SK-N-DZ (cell line): Measurements from ENCODE around the gene ZNF79.
"Not testable (repeated sequence)": the region's sequence is repeated elsewhere in the genome, so short reads cannot be mapped to it uniquely, and the experiment has no call there.

Source experiments
- DNase-seq: peaks from one replicate; pipeline ENCODE4 v3.0.0-alpha.2; 2015; ENCODE audit warnings: low spot score

Gene ZNF79

GRCh38 chr9:127455324-127455992, 31.3 kb downstream of the ZNF79 start:
- no peak for DNase-seq

- no peak for DNase-seq
Measured at GRCh38 chr9:127457191-127457878, 33.2 kb downstream of the ZNF79 start.

- no peak for DNase-seq
Measured at GRCh38 chr9:127458921-127459320, 34.7 kb downstream of the ZNF79 start.

- DNase-seq = peak; percentile 63
Measured at GRCh38 chr9:127463382-127463781, 39.2 kb downstream of the ZNF79 start.

- DNase-seq = peak; percentile 57
Measured at GRCh38 chr9:127463911-127464310, 39.7 kb downstream of the ZNF79 start.

- not testable (repeated sequence) for DNase-seq
Measured at GRCh38 chr9:127466407-127466917, 42.3 kb downstream of the ZNF79 start.

GRCh38 chr9:127467621-127468020, 43.4 kb downstream of the ZNF79 start:
- DNase-seq = no peak

- DNase-seq = no peak
Measured at GRCh38 chr9:127470662-127471061, 46.5 kb downstream of the ZNF79 start.

GRCh38 chr9:127473501-127473900, 49.3 kb downstream of the ZNF79 start:
- DNase-seq = no peak

GRCh38 chr9:127473932-127474331, 49.8 kb downstream of the ZNF79 start:
- DNase-seq = no peak

GRCh38 chr9:127474592-127474991, 50.4 kb downstream of the ZNF79 start:
- DNase-seq = no peak

- DNase-seq = no peak
Measured at GRCh38 chr9:127479507-127480081, 55.4 kb downstream of the ZNF79 start.

GRCh38 chr9:127482662-127483061, 58.5 kb downstream of the ZNF79 start:
- no peak for DNase-seq

- no peak for DNase-seq
Measured at GRCh38 chr9:127485995-127486394, 61.8 kb downstream of the ZNF79 start.

GRCh38 chr9:127488946-127489345, 64.8 kb downstream of the ZNF79 start:
- DNase-seq = no peak

- DNase-seq = peak; percentile 79
Measured at GRCh38 chr9:127489471-127490115, 65.4 kb downstream of the ZNF79 start.

- DNase-seq = no peak
Measured at GRCh38 chr9:127490535-127491230, 66.5 kb downstream of the ZNF79 start.

GRCh38 chr9:127491516-127491915, 67.3 kb downstream of the ZNF79 start:
- no peak for DNase-seq

- DNase-seq = no peak
Measured at GRCh38 chr9:127492616-127493015, 68.4 kb downstream of the ZNF79 start.

- DNase-seq = no peak
Measured at GRCh38 chr9:127493592-127494303, 69.6 kb downstream of the ZNF79 start.

GRCh38 chr9:127494304-127494702, 70.1 kb downstream of the ZNF79 start:
- no peak for DNase-seq
